ENCODE measurements around the gene ZNF566.
A peak's percentile ranks its signal among the peaks of the same experiment; 100 is the strongest.
"Not testable (repeated sequence)": the region's sequence is repeated elsewhere in the genome, so short reads cannot be mapped to it uniquely, and the experiment has no call there.

The ZNF566 gene

GRCh38 chr19:36524617-36525016, 35.3 kb upstream of the ZNF566 start:
- no peak for DNase-seq (ENCODE audit: low read depth)
- H3K4me3 ChIP-seq (ENCODE audit: low read depth, low read length) = no peak overlapping the region
- TF ChIP-seq CTCF (IDR thresholded peaks at IDR 0.05; ENCODE audit: insufficient read depth, low read depth, low read length, missing control alignments) = no peak

GRCh38 chr19:36514012-36514612, 24.8 kb upstream of the ZNF566 start:
- no peak for TF ChIP-seq CTCF (IDR thresholded peaks at IDR 0.05; ENCODE audit: insufficient read depth, low read depth, low read length, missing control alignments)

GRCh38 chr19:36508325-36508724, 19.0 kb upstream of the ZNF566 start:
- DNase-seq (ENCODE audit: low read depth) = no peak
- no peak for TF ChIP-seq CTCF (IDR thresholded peaks at IDR 0.05; ENCODE audit: insufficient read depth, low read depth, low read length, missing control alignments)

More at GRCh38 chr19:36514012-36514612, 24.8 kb upstream of the ZNF566 start:
- no peak for DNase-seq (ENCODE audit: low read depth)
- H3K4me3 ChIP-seq (ENCODE audit: low read depth, low read length) = no peak overlapping the region

GRCh38 chr19:36501973-36502372, 12.6 kb upstream of the ZNF566 start:
- H3K4me3 ChIP-seq (ENCODE audit: low read depth, low read length) = no peak overlapping the region
- no peak for DNase-seq (ENCODE audit: low read depth)
- TF ChIP-seq CTCF (IDR thresholded peaks at IDR 0.05; ENCODE audit: insufficient read depth, low read depth, low read length, missing control alignments) = no peak

More at GRCh38 chr19:36508325-36508724, 19.0 kb upstream of the ZNF566 start:
- H3K4me3 ChIP-seq (ENCODE audit: low read depth, low read length) = no peak overlapping the region

GRCh38 chr19:36497001-36497400, 7.6 kb upstream of the ZNF566 start:
- DNase-seq (ENCODE audit: low read depth) = no peak
- no peak for TF ChIP-seq CTCF (IDR thresholded peaks at IDR 0.05; ENCODE audit: insufficient read depth, low read depth, low read length, missing control alignments)

GRCh38 chr19:36492689-36493453, 3.5 kb upstream of the ZNF566 start:
- not testable (repeated sequence) for H3K4me3 ChIP-seq (ENCODE audit: low read depth, low read length)
- TF ChIP-seq CTCF (IDR thresholded peaks at IDR 0.05; ENCODE audit: insufficient read depth, low read depth, low read length, missing control alignments) = peak; percentile 47
- DNase-seq (ENCODE audit: low read depth) = peak; percentile 80

More at GRCh38 chr19:36497001-36497400, 7.6 kb upstream of the ZNF566 start:
- no peak overlapping the region for H3K4me3 ChIP-seq (ENCODE audit: low read depth, low read length)

GRCh38 chr19:36490846-36491245, 1.5 kb upstream of the ZNF566 start:
- peak overlapping the region; percentile 41 for H3K4me3 ChIP-seq (ENCODE audit: low read depth, low read length)

More at GRCh38 chr19:36490846-36491245, 1.5 kb upstream of the ZNF566 start:
- DNase-seq (ENCODE audit: low read depth) = not testable (repeated sequence)

Data from GM12865 (cell line).